H1 (cell line): Measurements from ENCODE around the gene SLC16A5. TPM values are rescaled to one million over a fixed set of nuclear protein-coding genes. Genes with fewer than 3 reads are reported as not detected.

Experiments used
- CTCF ChIA-PET: fragments of 300-600 bp; sonication (Branson Sonifier 250); formaldehyde crosslinking; loops from one replicate; lab custom pipeline; 2021; ENCODE audit not compliant: partially characterized antibody; lab: Charles Lee
- POLR2A ChIA-PET: fragments of 300-600 bp; sonication (Branson Sonifier 250); formaldehyde crosslinking; loops from one replicate; lab custom pipeline; 2021; ENCODE audit warnings: inconsistent platforms; ENCODE audit not compliant: partially characterized antibody; lab: Charles Lee
- DNase-seq, 2 experiments: peaks; one replicate each; pipeline versions ENCODE4 v3.0.0 to v3.0.0-alpha.2; 2010 to 2022; ENCODE audit warnings: low spot score in 2 of 2, low read depth in 1 of 2, mixed read lengths in 1 of 2
- FAIRE-seq: peaks from 2 replicates; lab custom pipeline; 2011; peaks lifted over from hg19 to GRCh38; lab: Jason Lieb, UNC
- H2AFZ ChIP-seq: 2 replicates; pipeline ENCODE4 v1.8.1; 2012; ENCODE audit warnings: low read length, inconsistent platforms
- H2AK5ac ChIP-seq: 2 replicates; pipeline ENCODE4 v1.6.1; 2013; ENCODE audit warnings: low read depth, low read length
- H2BK120ac ChIP-seq: replicated peaks from 2 replicates; pipeline ENCODE3; 2013; ENCODE audit warnings: low read depth, low read length, inconsistent platforms
- H2BK12ac ChIP-seq: 2 replicates; pipeline ENCODE4 v1.6.1; 2013; ENCODE audit warnings: low read depth, low read length
- H2BK15ac ChIP-seq: 2 replicates; pipeline ENCODE4 v1.6.1; 2013; ENCODE audit warnings: low read length
- H2BK20ac ChIP-seq: 2 replicates; pipeline ENCODE4 v1.6.1; 2013; ENCODE audit warnings: low read length
- H2BK5ac ChIP-seq: 2 replicates; pipeline ENCODE4 v1.6.1; 2013; ENCODE audit warnings: low read depth, low read length
- H3K14ac ChIP-seq: 2 replicates; pipeline ENCODE4 v1.6.1; 2013; ENCODE audit warnings: inconsistent platforms; ENCODE audit not compliant: insufficient read length
- H3K18ac ChIP-seq: 2 replicates; pipeline ENCODE4 v1.6.1; 2013; ENCODE audit warnings: low read length; ENCODE audit errors: extremely low read depth
- H3K23ac ChIP-seq: 2 replicates; pipeline ENCODE4 v1.6.1; 2013; ENCODE audit warnings: inconsistent platforms; ENCODE audit not compliant: insufficient read length
- H3K23me2 ChIP-seq: 2 replicates; pipeline ENCODE4 v1.6.1; 2013; ENCODE audit warnings: low read depth, low read length
- H3K27ac ChIP-seq: 2 replicates; pipeline ENCODE4 v1.6.1; 2011; ENCODE audit warnings: low read depth, low read length, inconsistent platforms
- H3K27me3 ChIP-seq, 4 experiments: replicated peaks in 1 of 4; 1 replicate in 1 of 4; 2 replicates in 3 of 4; pipeline versions ENCODE4 v1.6.1 to v1.8.1; 2011 to 2013; ENCODE audit warnings: low read length in 3 of 4, mild to moderate bottlenecking in 3 of 4, inconsistent platforms in 2 of 4, mixed read lengths in 2 of 4, moderate library complexity in 1 of 4; ENCODE audit not compliant: control insufficient read depth in 3 of 4, insufficient read depth in 3 of 4; ENCODE audit errors: extremely low read depth in 1 of 4
- H3K36me3 ChIP-seq, 4 experiments: 2 replicates each; pipeline versions ENCODE4 v1.6.1 to v1.8.1; 2011 to 2013; ENCODE audit warnings: mild to moderate bottlenecking in 4 of 4, low read length in 3 of 4, moderate library complexity in 2 of 4, control low read depth in 1 of 4, inconsistent platforms in 1 of 4; ENCODE audit not compliant: insufficient read depth in 4 of 4, control insufficient read depth in 2 of 4
- H3K4ac ChIP-seq: replicated peaks from 2 replicates; pipeline ENCODE3; 2013; ENCODE audit warnings: low read length, low read depth, mixed read lengths, inconsistent platforms; ENCODE audit not compliant: insufficient read length
- H3K4me1 ChIP-seq, 4 experiments: replicated peaks in 1 of 4; 1 replicate in 1 of 4; 2 replicates in 3 of 4; pipeline versions ENCODE4 v1.6.1 to v1.8.1; 2011 to 2013; ENCODE audit warnings: low read length in 3 of 4, inconsistent platforms in 2 of 4, mixed read lengths in 1 of 4; ENCODE audit not compliant: insufficient read depth in 4 of 4, control insufficient read depth in 3 of 4
- H3K4me2 ChIP-seq, 2 experiments: 2 replicates each; pipeline versions ENCODE4 v1.6.1 to v1.8.1; 2011 to 2013; ENCODE audit warnings: low read depth in 2 of 2, low read length in 2 of 2, control low read depth in 1 of 2, inconsistent platforms in 1 of 2, mild to moderate bottlenecking in 1 of 2; ENCODE audit not compliant: insufficient read depth in 1 of 2
- H3K4me3 ChIP-seq, 4 experiments: fragments of 200-600, 300-600 bp in 1 of 4; sonication (generic), shearing (Covaris generic), sonication (Bioruptor Twin) in 1 of 4; 2 replicates each; pipeline versions ENCODE4 v1.5.1 to v1.8.1; 2011 to 2016; ENCODE audit warnings: low read length in 4 of 4, low read depth in 3 of 4, control low read depth in 2 of 4, inconsistent platforms in 2 of 4, mild to moderate bottlenecking in 2 of 4, mixed read lengths in 1 of 4, moderate library complexity in 1 of 4; ENCODE audit not compliant: insufficient read depth in 2 of 4; ENCODE audit errors: extremely low read depth in 1 of 4
- H3K56ac ChIP-seq: replicated peaks from 2 replicates; pipeline ENCODE3; 2013; ENCODE audit warnings: low read depth, mild to moderate bottlenecking, mixed read lengths, low read length, inconsistent platforms; ENCODE audit not compliant: insufficient read length
- H3K79me1 ChIP-seq: 2 replicates; pipeline ENCODE4 v1.6.1; 2013; ENCODE audit warnings: low read depth, low read length, control low read depth
- H3K79me2 ChIP-seq, 2 experiments: 2 replicates each; pipeline versions ENCODE4 v1.6.1 to v1.8.1; 2012 to 2013; ENCODE audit warnings: low read length in 2 of 2, mild to moderate bottlenecking in 2 of 2, inconsistent platforms in 1 of 2; ENCODE audit not compliant: insufficient read depth in 2 of 2, control insufficient read depth in 1 of 2
- H3K9ac ChIP-seq, 4 experiments: replicated peaks in 1 of 4; 1 replicate in 1 of 4; 2 replicates in 3 of 4; pipeline versions ENCODE4 v1.6.1 to v1.8.1; 2011 to 2013; ENCODE audit warnings: low read depth in 3 of 4, low read length in 3 of 4, control low read depth in 2 of 4, mild to moderate bottlenecking in 2 of 4, moderate library complexity in 2 of 4, inconsistent platforms in 1 of 4; ENCODE audit errors: extremely low read depth in 1 of 4
- H3K9me3 ChIP-seq, 2 experiments: 2 replicates each; pipeline versions ENCODE4 v1.6.1 to v1.8.1; 2012 to 2013; ENCODE audit warnings: mild to moderate bottlenecking in 2 of 2, moderate library complexity in 2 of 2, control low read depth in 1 of 2, inconsistent platforms in 1 of 2, low read depth in 1 of 2, low read length in 1 of 2, mixed read lengths in 1 of 2; ENCODE audit not compliant: insufficient read depth in 2 of 2
- H4K20me1 ChIP-seq, 2 experiments: replicated peaks in 1 of 2; 2 replicates each; pipeline versions ENCODE3 to v1.8.1; 2011 to 2013; ENCODE audit warnings: inconsistent platforms in 2 of 2, low read length in 2 of 2, mild to moderate bottlenecking in 1 of 2; ENCODE audit not compliant: insufficient read depth in 2 of 2, control insufficient read depth in 1 of 2
- H4K5ac ChIP-seq: 2 replicates; pipeline ENCODE4 v1.6.1; 2013; ENCODE audit warnings: low read length, low read depth, mixed read lengths, inconsistent platforms; ENCODE audit not compliant: insufficient read length
- H4K8ac ChIP-seq: 2 replicates; pipeline ENCODE4 v1.8.0; 2013; ENCODE audit warnings: mild to moderate bottlenecking, moderate library complexity, low read length, inconsistent platforms; ENCODE audit not compliant: insufficient read depth; ENCODE audit errors: extremely low read depth
- H4K91ac ChIP-seq: replicated peaks from 2 replicates; pipeline ENCODE3; 2013; ENCODE audit warnings: low read length, mixed read lengths, inconsistent platforms; ENCODE audit not compliant: insufficient read length
- CBX5 ChIP-seq: fragments of 300-800, 300-1000 bp; sonication (generic); IDR thresholded peaks from 2 replicates; pipeline ENCODE4 v1.7.1; 2016; ENCODE audit warnings: antibody characterized with exemption, low read length, low read depth
- GABPA ChIP-seq: IDR thresholded peaks from 2 replicates; pipeline ENCODE4 v1.6.1; 2011; ENCODE audit warnings: mild to moderate bottlenecking, low read length, moderate library complexity, borderline replicate concordance; ENCODE audit not compliant: insufficient read depth
- KDM4A ChIP-seq: IDR thresholded peaks from one replicate; pipeline ENCODE4 v1.7.1; 2012; ENCODE audit warnings: low read depth, mild to moderate bottlenecking, moderate library complexity, low read length, inconsistent platforms; ENCODE audit not compliant: severe bottlenecking
- MAX ChIP-seq: IDR thresholded peaks from 2 replicates; pipeline ENCODE4 v1.6.1; 2012; ENCODE audit warnings: inconsistent platforms
- POLR2AphosphoS5 ChIP-seq: IDR thresholded peaks from 2 replicates; pipeline ENCODE4 v1.6.1; 2011; ENCODE audit warnings: low read depth, low read length
- RAD21 ChIP-seq, 2 experiments: IDR thresholded peaks in 1 of 2; conservative IDR thresholded peaks in 1 of 2; 2 replicates each; pipeline ENCODE4 v1.6.1; 2011; ENCODE audit warnings: low read depth in 2 of 2, low read length in 2 of 2, improper control_type of control experiment in 1 of 2, inconsistent platforms in 1 of 2, mild to moderate bottlenecking in 1 of 2, moderate library complexity in 1 of 2
- RBBP5 ChIP-seq: IDR thresholded peaks from 2 replicates; pipeline ENCODE4 v1.7.1; 2012; ENCODE audit warnings: low read depth, mild to moderate bottlenecking, inconsistent platforms, low read length, moderate library complexity, borderline replicate concordance
- RFX5 ChIP-seq: IDR thresholded peaks from 2 replicates; pipeline ENCODE4 v1.6.1; 2011; ENCODE audit warnings: low read depth, low read length, improper control_type of control experiment, borderline replicate concordance
- RNF2 ChIP-seq: fragments of 200-900, 300-1000 bp; sonication (generic); IDR thresholded peaks from 2 replicates; pipeline ENCODE4 v1.7.1; 2016; ENCODE audit warnings: borderline replicate concordance, low read depth, mild to moderate bottlenecking, antibody characterized with exemption, low read length; ENCODE audit not compliant: poor library complexity, severe bottlenecking; ENCODE audit errors: missing control alignments
- SIN3A ChIP-seq, 2 experiments: IDR thresholded peaks in 1 of 2; conservative IDR thresholded peaks in 1 of 2; 2 replicates each; pipeline ENCODE4 v1.6.1; 2011 to 2012; ENCODE audit warnings: low read length in 2 of 2, improper control_type of control experiment in 1 of 2, low read depth in 1 of 2, mild to moderate bottlenecking in 1 of 2
- TAF7 ChIP-seq: optimal IDR thresholded peaks from 2 replicates; pipeline ENCODE3; 2011; ENCODE audit warnings: low read depth, mild to moderate bottlenecking, inconsistent platforms, low read length, moderate library complexity, borderline replicate concordance
- WGBS, 2 experiments: shearing (Covaris generic) in 1 of 2; methylation state at CpG; one replicate each; pipeline versions ENCODE4 v1.1.6 to v1.1.7; 2013 to 2015; ENCODE audit warnings: low lambda C conversion rate in 2 of 2, mixed read lengths in 2 of 2, inconsistent platforms in 1 of 2, low coverage in 1 of 2, missing lambda C conversion rate in 1 of 2; ENCODE audit not compliant: insufficient replicate concordance in 2 of 2, insufficient coverage in 1 of 2, insufficient read length in 1 of 2; ENCODE audit errors: extremely low coverage in 1 of 2, missing lambda C conversion rate in 1 of 2; 5-methylcytosine and 5-hydroxymethylcytosine counted together
- polyA plus RNA-seq, 7 experiments: library from polyadenylated mRNA; depleted of rRNA in 3 of 7; stranded (reverse) in 5 of 7; unstranded in 2 of 7; fragments of >200 nt in 5 of 7; fragments of 200-250 nt in 2 of 7; gene quantifications; 1 replicate in 5 of 7; 2 replicates in 1 of 7; 4 replicates in 1 of 7; pipeline versions ENCODE4 v1.2.1 to v1.2.3, GENCODE V29; 2011 to 2013; ENCODE audit warnings: missing spikeins in 2 of 7, mixed read lengths in 2 of 7
- total RNA-seq: library from RNA; stranded (reverse); fragmentation: NEBNext Ultra II Directional; extraction: Animal tissue kit (Norgen Biotek cat#: 25700); gene quantifications from 2 replicates; pipeline ENCODE4 v1.2.1, GENCODE V29; 2021

The SLC16A5 gene
- total and polyA plus RNA-seq, 2 of the 8 experiments (the other 6 are each of a cell fraction or from before 2014, with no cell fraction given) = 17.1 to 34.7 TPM

- no peak overlapping the region for H3K14ac ChIP-seq
- peaks cover 0 to 17% (median 12%) of the 10 kb centered on the region in 4 experiments; a peak in 6 of 7 replicates for H3K4me1 ChIP-seq
- DNase-seq = no peak
- no peak overlapping the region for H3K23ac ChIP-seq
- peaks cover 7% of the 10 kb centered on the region for H3K79me1 ChIP-seq
- H3K36me3 ChIP-seq = peaks cover 0 to 3% (median 1%) of the 10 kb centered on the region in 4 experiments; a peak in 3 of 8 replicates
- POLR2A ChIA-PET = interaction anchor here (0.9 to 1.4 kb wide), 6 partner anchors 16 to 60 kb away, joined by 3 to 5 read pairs (median 3); partner anchors contain the start of gene JPT1
- no peak overlapping the region for H3K4me2 ChIP-seq
- H3K4me3 ChIP-seq = no peak overlapping the region
- no peak overlapping the region for H3K4ac ChIP-seq
- no peak overlapping the region for H3K56ac ChIP-seq
- H3K9me3 ChIP-seq = no peaks in the 10 kb centered on the region; a peak in 1 of 4 replicates
- H3K27me3 ChIP-seq = no peaks in the 10 kb centered on the region
- peaks cover 0 to 7% of the 10 kb centered on the region in 2 experiments; a peak in 2 of 4 replicates for H3K79me2 ChIP-seq
- no peak overlapping the region for H2AFZ ChIP-seq
- H3K23me2 ChIP-seq = peaks cover 4% of the 10 kb centered on the region
- no peak overlapping the region for H4K5ac ChIP-seq
- H3K18ac ChIP-seq = no peak overlapping the region
- peaks cover 0 to 5% of the 10 kb centered on the region in 2 experiments for H4K20me1 ChIP-seq
- H4K91ac ChIP-seq = no peak overlapping the region
- FAIRE-seq = no peak
- 0 out of 2 replicates have a peak overlapping the region, but pooled peaks have one; percentile 13 for H2AK5ac ChIP-seq
- H2BK12ac ChIP-seq = no peak overlapping the region
- WGBS, 2 experiments = 92% methylated on average over 16 of the region's 16 CpGs; no CpG with 5 or more reads in 1 of the 2 experiments
- no peak overlapping the region for H3K9ac ChIP-seq
- no peak overlapping the region for H2BK5ac ChIP-seq
- no peak overlapping the region for H2BK15ac ChIP-seq
- H3K27ac ChIP-seq = no peak overlapping the region
- H4K8ac ChIP-seq = no peak overlapping the region; the same call in 1 of the 2 replicates
- CTCF ChIA-PET = interaction anchor here (0.6 to 6.8 kb wide), 9 partner anchors 11 to 176 kb away, joined by 3 to 60 read pairs (median 4); partner anchors contain the start of genes MIF4GD and NT5C
- H2BK120ac ChIP-seq = no peak overlapping the region
- H2BK20ac ChIP-seq = no peak overlapping the region
- TF ChIP-seq RBBP5 = no peak
- no peak for TF ChIP-seq SIN3A (conservative IDR thresholded peaks at IDR 0.05 in 1 of 2, IDR thresholded peaks at IDR 0.05 in 1 of 2; ENCODE audit: low read depth in 1 of 2, low read length in 2 of 2)
- no peak for TF ChIP-seq GABPA
- TF ChIP-seq RNF2 = no peak
- TF ChIP-seq RAD21 (IDR thresholded peaks at IDR 0.05 in 1 of 2, conservative IDR thresholded peaks at IDR 0.05 in 1 of 2; ENCODE audit: low read depth in 2 of 2, low read length in 2 of 2) = no peak
- TF ChIP-seq KDM4A = no peak
- TF ChIP-seq RFX5 = no peak
- no peak for TF ChIP-seq TAF7
- TF ChIP-seq POLR2AphosphoS5 = no peak
- TF ChIP-seq MAX = no peak
- no peak for TF ChIP-seq CBX5
Measured at GRCh38 chr17:75094871-75095399, 7.2 kb downstream of the SLC16A5 start.
